HG03442 (cell line): ENCODE results near the gene MEGF6.

Source experiments
- ATAC-seq: cut with Tn5 transposase; IDR thresholded peaks from one replicate; pipeline ENCODE4 v1.9.1; 2021; ENCODE audit warnings: mild to moderate bottlenecking, moderate library complexity; ENCODE audit not compliant: unreplicated experiment

Gene MEGF6

GRCh38 chr1:3611170-3612019 lies at the start of gene MEGF6:
MEGF6 (minus strand) TSS chr1:3611508; CDS start chr1:3611268, 240 bp downstream.
- ATAC-seq: no peak

GRCh38 chr1:3660704-3661103 lies 49.4 kb upstream of the MEGF6 start:
- ATAC-seq: no peak

- no peak for ATAC-seq
These were observed 47.8 kb upstream of the MEGF6 start for GRCh38 chr1:3659093-3659492.

GRCh38 chr1:3658231-3658615 lies 46.9 kb upstream of the MEGF6 start:
- ATAC-seq: no peak

GRCh38 chr1:3657578-3658230 lies 46.4 kb upstream of the MEGF6 start:
- ATAC-seq: no peak

DNA sequence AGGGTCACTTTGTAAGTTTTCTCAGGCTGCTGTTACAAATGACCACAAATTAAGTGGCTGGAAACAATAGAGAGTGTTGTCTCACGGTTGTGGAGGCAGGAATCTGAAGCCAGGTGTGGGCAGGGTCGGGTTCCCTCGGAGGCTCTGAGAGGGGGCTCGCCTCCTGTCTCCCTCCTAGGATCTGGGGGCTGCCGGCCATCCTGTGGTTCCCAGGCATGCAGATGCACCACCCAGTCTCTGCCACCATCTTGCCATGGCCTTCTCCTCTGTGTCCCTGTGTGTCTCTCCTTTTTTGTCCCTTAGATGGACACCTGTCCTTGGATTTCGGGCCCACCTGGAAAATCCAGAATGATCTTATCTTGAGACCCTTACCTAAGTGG lies 45.8 kb upstream of the MEGF6 start:
- ATAC-seq: peak; percentile 6

DNA sequence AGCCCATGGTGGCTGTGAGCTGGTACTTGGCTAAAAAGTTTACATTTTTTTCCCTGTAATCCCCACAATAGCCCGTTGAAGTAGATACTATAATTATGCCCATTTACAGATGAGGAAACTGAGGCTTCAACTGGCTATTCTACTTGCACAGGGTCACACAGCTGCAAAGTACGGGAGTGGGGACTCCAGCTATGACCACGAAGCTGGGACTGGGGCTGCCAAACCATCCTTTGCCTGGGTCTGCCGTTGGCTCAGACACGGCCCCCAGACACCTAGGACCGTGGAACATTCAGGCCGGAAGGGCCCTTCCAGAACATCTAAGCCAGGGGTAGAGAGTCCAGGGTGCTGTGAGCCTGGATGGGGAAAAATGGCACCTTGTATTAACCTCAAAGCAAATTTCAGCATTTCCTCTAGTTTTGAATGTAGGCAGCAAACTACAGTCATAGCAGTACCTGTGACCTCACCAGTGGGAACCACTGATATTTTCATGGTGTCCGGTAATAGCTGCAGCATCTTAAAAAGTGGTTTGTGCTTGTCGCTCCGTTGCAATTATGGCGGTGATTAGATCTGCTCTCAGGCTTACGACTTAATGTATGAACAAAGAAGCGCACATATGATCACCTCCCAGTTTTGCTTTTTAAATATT lies 45.3 kb upstream of the MEGF6 start:
- peak; percentile 37 for ATAC-seq

DNA sequence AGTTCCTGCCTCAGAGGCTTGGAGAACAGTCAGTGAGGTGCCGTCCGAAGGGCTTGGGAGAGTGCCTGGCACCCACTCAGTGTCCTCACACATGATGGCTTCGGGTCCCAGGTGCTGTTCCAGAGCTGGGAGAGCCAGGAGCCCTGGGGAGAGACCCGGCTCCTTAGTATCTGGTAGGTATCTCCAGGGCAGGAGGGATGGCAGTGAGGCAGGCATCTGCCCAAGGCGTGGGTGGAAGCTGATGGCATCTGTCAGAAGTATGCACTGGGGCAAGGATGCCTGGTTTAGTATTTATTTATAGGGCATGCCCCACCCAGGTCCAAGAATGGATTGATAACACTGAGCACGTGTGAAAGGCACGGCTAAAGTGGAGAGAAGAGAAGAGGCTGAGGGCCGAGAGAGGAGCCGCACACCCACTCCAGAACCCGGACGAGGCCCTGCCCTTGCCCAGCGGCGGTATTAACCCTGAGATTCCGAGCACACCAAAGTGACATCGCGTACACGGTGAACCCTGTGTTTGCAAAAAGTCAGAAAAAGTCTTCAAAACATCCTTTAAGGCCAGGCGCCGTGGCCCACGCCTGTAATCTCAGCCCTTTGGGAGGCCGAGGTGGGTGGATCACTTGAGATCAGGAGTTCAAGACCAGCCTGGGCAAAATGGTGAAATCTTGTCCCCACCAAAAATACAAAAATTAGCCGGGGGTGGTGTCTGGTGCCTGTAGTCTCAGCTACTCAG lies 43.4 kb upstream of the MEGF6 start:
- ATAC-seq: no peak

DNA sequence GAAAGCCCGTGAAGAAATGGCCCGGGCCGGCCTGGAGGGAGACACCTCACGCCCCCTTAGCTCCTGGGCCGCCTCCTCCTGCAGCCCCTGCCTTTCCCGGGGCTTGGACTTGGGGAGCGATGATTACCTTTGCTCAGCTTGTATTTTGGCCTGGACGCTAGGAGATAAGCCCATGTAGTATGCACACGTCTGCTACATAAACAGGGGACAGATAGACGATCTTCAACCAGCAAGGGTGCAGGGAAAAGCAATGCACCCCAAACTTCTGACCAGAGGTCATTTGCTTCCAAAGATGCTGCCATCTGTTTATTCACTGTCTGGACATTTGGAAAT lies 41.9 kb upstream of the MEGF6 start:
- no peak for ATAC-seq

- ATAC-seq: peak; percentile 8
These were observed 41.4 kb upstream of the MEGF6 start for GRCh38 chr1:3652548-3653285.

DNA sequence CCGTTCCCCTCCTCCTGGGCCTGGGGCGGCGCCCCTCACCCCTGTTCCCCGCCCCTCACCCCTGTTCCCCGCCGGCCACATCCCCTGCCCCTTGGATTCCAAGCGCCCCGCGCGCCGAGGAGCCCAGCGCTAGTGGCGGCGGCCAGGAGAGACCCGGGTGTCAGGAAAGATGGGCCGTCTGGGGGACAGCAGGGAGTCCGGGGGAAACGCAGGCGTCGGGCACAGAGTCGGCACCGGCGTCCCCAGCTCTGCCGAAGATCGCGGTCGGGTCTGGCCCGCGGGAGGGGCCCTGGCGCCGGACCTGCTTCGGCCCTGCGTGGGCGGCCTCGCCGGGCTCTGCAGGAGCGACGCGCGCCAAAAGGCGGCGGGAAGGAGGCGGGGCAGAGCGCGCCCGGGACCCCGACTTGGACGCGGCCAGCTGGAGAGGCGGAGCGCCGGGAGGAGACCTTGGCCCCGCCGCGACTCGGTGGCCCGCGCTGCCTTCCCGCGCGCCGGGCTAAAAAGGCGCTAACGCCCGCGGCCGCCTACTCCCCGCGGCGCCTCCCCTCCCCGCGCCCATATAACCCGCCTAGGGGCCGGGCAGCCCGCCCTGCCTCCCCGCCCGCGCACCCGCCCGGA lies 40.7 kb upstream of the MEGF6 start, which contains the start of gene TP73:
TSS of gene TP73 (plus strand) at position 587 of the 618 bp plus-strand sequence. CDS start 29,850 bp downstream, outside the sequence.
- ATAC-seq: peak; percentile 26

DNA sequence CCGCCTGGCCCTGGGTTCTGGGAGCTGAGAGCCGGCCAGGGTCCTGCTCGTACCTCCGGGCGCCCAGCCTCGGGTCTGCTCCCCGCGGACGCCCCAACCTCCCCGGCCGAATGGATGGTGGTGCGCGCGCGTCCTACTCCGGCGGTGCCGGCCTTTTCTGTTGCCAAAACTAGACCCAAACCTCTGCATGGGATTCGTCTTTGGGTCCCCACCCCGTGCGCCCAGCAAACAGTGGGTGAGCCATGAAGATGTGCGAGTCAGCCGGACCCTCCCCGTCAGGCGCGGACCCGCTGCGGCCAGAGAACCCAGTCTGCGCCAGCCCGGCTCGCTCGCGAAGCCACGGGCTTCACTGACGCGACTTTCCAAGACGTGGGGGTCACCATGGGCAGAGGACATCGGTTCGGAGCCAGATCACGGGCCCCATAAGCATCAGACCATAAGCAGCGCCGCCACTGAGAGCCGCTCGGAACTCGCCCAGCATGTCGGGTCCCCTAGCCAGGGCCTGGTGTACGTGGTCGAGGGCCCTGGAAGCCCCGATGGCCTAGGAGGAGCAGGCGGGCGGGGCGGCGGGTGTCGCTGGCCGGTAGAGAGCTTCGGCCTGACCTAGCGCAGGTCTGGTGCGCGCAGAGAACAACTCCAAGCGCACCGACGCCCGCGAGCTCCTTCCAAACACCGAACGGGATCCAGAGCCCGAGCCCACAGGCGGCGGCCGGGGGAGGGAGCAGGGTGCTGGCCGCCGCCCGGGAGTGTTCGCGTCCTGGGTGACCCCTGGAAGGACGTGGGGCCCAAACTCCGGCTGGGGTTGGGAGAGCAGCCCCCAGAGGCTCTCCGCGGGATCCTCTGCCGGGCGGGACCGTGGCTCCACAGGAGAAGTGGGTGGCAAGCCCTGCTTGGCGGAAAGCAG lies 40.0 kb upstream of the MEGF6 start:
- no peak for ATAC-seq

- no peak for ATAC-seq
These were observed 39.1 kb upstream of the MEGF6 start for GRCh38 chr1:3650248-3651025.

DNA sequence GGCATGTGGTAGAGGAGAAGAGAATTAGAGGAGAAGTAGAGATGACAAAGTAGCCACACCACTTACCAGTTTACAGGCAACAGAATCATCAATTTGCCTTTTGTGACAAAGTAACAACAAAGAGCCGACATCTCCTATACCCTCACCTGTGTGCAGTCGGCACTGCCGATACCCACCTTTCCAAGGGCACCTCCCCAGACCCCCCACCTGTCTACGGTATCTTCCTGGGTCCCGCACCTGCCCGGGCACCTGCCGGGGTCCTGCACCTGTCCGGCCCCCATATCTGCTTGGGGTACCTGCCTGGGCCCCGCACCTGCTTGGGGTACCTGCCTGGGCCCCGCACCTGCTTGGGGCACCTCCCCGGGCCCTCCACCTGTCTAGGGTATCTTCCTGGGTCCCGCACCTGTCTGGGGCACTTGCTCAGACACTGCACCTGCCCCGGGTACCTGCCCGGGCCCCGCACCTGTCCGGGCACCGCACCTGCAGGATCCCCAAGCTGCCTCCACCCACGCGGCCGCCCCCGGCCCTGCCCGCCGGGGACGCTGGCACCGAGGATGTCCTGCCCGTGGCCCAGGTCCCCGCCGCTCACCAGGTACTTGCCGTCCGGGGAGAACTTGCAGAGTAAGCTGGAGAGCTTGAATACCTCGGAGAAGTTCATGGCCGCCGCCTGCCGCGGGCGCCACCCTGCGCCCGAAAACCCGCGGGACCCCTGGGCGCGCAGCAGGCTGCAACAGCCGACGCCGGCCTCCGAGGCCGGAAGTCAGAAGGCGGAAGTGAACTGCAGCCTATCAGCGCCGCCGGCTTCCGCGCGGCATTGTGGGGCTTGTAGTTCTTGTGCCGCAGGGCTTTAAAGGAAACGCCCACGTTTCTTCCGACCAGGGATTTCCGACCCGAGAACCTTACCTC lies 38.3 kb upstream of the MEGF6 start, which contains the start of gene WRAP73:
TSS of gene WRAP73 (minus strand) at position 762 of the 906 bp plus-strand sequence. CDS start at position 658, 104 bp downstream.
- peak; percentile 72 for ATAC-seq

DNA sequence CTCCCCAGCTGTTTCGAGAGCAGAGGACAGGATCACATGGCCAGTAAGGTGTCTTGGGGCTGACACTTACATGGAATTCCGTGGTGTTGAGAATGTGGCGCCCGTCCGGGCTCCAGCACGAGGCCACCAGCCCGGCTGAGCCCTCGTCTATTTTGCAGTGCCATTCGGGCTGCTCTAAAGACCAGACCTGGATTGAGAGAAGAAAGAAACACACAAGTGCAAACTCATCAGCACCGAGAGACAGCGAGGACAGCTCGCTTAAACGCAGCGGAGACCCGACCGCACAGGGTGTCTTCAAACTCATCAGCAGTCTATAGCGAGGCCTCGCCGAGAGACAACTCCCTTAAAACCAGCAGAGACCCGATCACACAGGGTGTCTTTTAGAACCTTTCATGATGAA lies 35.3 kb upstream of the MEGF6 start:
- no peak for ATAC-seq

DNA sequence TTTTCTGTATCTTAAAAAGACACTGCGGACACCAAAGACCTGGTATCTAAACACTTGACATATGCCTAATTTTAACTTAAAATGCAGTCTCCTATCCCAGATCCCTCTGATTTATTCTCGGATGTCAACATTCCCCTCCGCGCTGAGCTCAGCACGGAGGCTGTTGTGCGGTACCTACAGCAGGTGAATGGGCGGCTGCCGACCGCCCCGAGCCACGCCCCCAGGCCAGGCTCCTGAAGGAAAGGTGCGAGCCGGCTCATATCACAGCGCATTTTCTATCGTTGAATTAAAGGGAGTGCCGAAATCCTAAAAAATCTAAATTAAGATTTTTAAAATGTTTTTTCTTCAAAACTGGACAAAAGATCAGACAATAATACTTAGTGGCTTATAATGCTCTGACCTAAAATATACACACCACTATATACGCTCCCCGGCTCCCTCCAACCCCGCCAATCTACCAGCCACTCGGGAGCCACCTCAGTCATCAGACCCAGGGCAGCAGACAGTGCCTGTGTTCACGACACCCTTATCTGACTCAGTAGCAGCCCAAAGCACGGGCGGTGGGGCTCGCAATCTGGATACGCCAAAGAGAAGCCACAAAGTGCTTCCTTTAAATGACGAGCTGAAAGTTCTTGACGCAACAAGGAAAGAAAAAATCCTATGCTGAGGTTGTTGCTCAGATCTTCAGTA lies 34.5 kb upstream of the MEGF6 start:
- ATAC-seq: no peak

GRCh38 chr1:3645247-3645646 lies 33.9 kb upstream of the MEGF6 start:
- no peak for ATAC-seq
